MM.1S (cell line): ENCODE results near the gene SCO1.

Experiments
- EZH2phosphoT487 ChIP-seq: fragments of 300-600 bp; sonication (generic); IDR thresholded peaks from 2 replicates; pipeline ENCODE4 v1.6.1; 2018; ENCODE audit warnings: antibody characterized with exemption, low read length
- TF ChIP-seq, protein P1 (sequence below): fragments of 300-600 bp; sonication (generic); IDR thresholded peaks from 2 replicates; pipeline ENCODE4 v1.5.1; 2016; ENCODE audit warnings: antibody characterized with exemption, low read length, mixed read lengths

DNA sequence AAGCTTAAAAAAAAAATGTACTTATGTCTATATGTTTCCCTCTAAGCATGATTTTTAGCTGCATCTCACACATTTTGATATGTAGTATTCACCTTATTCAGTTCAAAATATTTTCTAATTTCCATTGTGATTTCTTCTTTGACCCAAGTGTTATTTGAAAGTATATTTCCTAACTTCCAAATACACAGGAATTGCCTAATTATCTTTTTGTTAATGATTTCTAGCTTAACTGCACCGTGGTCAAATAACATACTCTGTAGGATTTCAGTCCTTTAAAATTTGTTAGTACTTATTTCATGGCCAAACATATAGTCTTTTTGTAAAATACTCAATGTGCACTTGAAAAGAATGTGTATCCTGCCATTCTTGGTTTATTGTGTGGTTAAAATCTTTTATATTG, 21.2 kb upstream of the SCO1 start:
- TF ChIP-seq, protein P1, sequence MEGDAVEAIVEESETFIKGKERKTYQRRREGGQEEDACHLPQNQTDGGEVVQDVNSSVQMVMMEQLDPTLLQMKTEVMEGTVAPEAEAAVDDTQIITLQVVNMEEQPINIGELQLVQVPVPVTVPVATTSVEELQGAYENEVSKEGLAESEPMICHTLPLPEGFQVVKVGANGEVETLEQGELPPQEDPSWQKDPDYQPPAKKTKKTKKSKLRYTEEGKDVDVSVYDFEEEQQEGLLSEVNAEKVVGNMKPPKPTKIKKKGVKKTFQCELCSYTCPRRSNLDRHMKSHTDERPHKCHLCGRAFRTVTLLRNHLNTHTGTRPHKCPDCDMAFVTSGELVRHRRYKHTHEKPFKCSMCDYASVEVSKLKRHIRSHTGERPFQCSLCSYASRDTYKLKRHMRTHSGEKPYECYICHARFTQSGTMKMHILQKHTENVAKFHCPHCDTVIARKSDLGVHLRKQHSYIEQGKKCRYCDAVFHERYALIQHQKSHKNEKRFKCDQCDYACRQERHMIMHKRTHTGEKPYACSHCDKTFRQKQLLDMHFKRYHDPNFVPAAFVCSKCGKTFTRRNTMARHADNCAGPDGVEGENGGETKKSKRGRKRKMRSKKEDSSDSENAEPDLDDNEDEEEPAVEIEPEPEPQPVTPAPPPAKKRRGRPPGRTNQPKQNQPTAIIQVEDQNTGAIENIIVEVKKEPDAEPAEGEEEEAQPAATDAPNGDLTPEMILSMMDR, result no peak
- TF ChIP-seq EZH2phosphoT487, result no peak
